HCT116 (cell line): Measurements from ENCODE around the gene DLG2. TPM values are rescaled to one million over a fixed set of nuclear protein-coding genes. Genes with fewer than 3 reads are reported as not detected.

Source experiments
- ATAC-seq: fragments of 200-7000 bp; cut with Tn5 transposase; 2 replicates; pipeline ENCODE4 v1.9.1; 2020; ENCODE audit warnings: mild to moderate bottlenecking, moderate library complexity
- BruUV-seq: library from RNA; stranded (reverse); fragments of 400-500 nt; replicated peaks from 2 replicates; lab custom pipeline; 2021; lab: Mats Ljungman, UMichigan
- CTCF ChIA-PET: fragments of 300-600 bp; sonication (Branson Sonifier 250); formaldehyde crosslinking; loops from one replicate; lab custom pipeline; 2021; ENCODE audit warnings: antibody characterized with exemption; lab: Charles Lee
- POLR2A ChIA-PET: fragments of 300-600, 350-600 bp; sonication (Branson Sonifier 250); formaldehyde crosslinking; loops from one replicate; lab custom pipeline; 2021; ENCODE audit warnings: antibody characterized with exemption; lab: Charles Lee
- RAD21 ChIA-PET, 2 experiments: fragments of 300-600 bp; sonication (Branson Sonifier 250); formaldehyde crosslinking; loops; one replicate each; lab custom pipeline; 2023; ENCODE audit warnings: low total read pairs in 2 of 2; ENCODE audit not compliant: uncharacterized antibody in 2 of 2, unreplicated experiment in 2 of 2, low non-redundant PET in 1 of 2; lab: Charles Lee
- DNase-seq: peaks from one replicate; pipeline ENCODE4 v3.0.0-alpha.2; 2010; ENCODE audit warnings: low read depth, low spot score
- H2AFZ ChIP-seq: fragments of 200-600 bp; shearing (Covaris generic), sonication (generic); 2 replicates; pipeline ENCODE4 v1.6.1; 2017; ENCODE audit warnings: low read depth, mixed run types, mixed read lengths, antibody characterized with exemption, low read length; ENCODE audit not compliant: poor library complexity, severe bottlenecking
- H3K27ac ChIP-seq: 2 replicates; pipeline ENCODE4 v1.5.1; 2012; ENCODE audit warnings: low read depth, low read length
- H3K27me3 ChIP-seq: fragments of 200-600 bp; sonication (generic); 2 replicates; pipeline ENCODE4 v1.6.1; 2016; ENCODE audit warnings: mixed run types, low read length, mixed read lengths; ENCODE audit not compliant: insufficient read depth
- H3K36me3 ChIP-seq, 2 experiments: fragments of 200-500 bp in 1 of 2; fragments of 200-600 bp in 1 of 2; sonication (Bioruptor generic) in 1 of 2; sonication (generic) in 1 of 2; 2 replicates each; pipeline versions ENCODE4 v1.5.1 to v1.6.1; 2014 to 2016; ENCODE audit warnings: low read length in 2 of 2, inconsistent platforms in 1 of 2, mixed read lengths in 1 of 2, mixed run types in 1 of 2; ENCODE audit not compliant: insufficient read depth in 2 of 2, control insufficient read depth in 1 of 2
- H3K4me1 ChIP-seq, 2 experiments: fragments of 200-600 bp in 1 of 2; sonication (generic) in 1 of 2; 2 replicates each; pipeline versions ENCODE4 v1.5.1 to v1.6.1; 2012 to 2017; ENCODE audit warnings: low read length in 2 of 2, inconsistent platforms in 1 of 2, mild to moderate bottlenecking in 1 of 2, mixed read lengths in 1 of 2, mixed run types in 1 of 2, moderate library complexity in 1 of 2; ENCODE audit not compliant: insufficient read depth in 2 of 2, control insufficient read depth in 1 of 2
- H3K4me2 ChIP-seq: fragments of 200-600 bp; sonication (generic); 2 replicates; pipeline ENCODE4 v1.6.1; 2017; ENCODE audit warnings: mixed run types, low read length, mixed read lengths
- H3K4me3 ChIP-seq, 2 experiments: fragments of 200-600 bp in 1 of 2; sonication (generic) in 1 of 2; replicated peaks in 1 of 2; 2 replicates each; pipeline ENCODE4 v1.5.1; 2011 to 2016; ENCODE audit warnings: low read length in 2 of 2, control low read depth in 1 of 2, low read depth in 1 of 2, mild to moderate bottlenecking in 1 of 2, mixed read lengths in 1 of 2, mixed run types in 1 of 2
- H3K79me2 ChIP-seq: fragments of 200-600 bp; sonication (generic); 2 replicates; pipeline ENCODE4 v1.6.1; 2017; ENCODE audit warnings: mild to moderate bottlenecking, mixed run types, low read length, moderate library complexity, mixed read lengths; ENCODE audit not compliant: insufficient read depth
- H3K9ac ChIP-seq: fragments of 200-600 bp; sonication (generic); 2 replicates; pipeline ENCODE4 v1.6.1; 2016; ENCODE audit warnings: low read length, mixed read lengths
- H3K9me2 ChIP-seq: fragments of 200-600 bp; sonication (generic), shearing (Covaris generic); 2 replicates; pipeline ENCODE4 v1.6.1; 2017; ENCODE audit warnings: mixed run types, mild to moderate bottlenecking, moderate library complexity; ENCODE audit not compliant: insufficient read depth
- H3K9me3 ChIP-seq, 2 experiments: fragments of 200-500 bp in 1 of 2; fragments of 200-600 bp in 1 of 2; sonication (Bioruptor generic) in 1 of 2; sonication (generic) in 1 of 2; 2 replicates each; pipeline ENCODE4 v1.6.1; 2014 to 2017; ENCODE audit warnings: low read length in 2 of 2, mixed read lengths in 2 of 2, inconsistent platforms in 1 of 2, low read depth in 1 of 2, mild to moderate bottlenecking in 1 of 2, mixed run types in 1 of 2, moderate library complexity in 1 of 2; ENCODE audit not compliant: control insufficient read depth in 1 of 2, insufficient read depth in 1 of 2
- H4K20me1 ChIP-seq: fragments of 200-600 bp; sonication (generic), shearing (Covaris generic); 2 replicates; pipeline ENCODE4 v1.6.1; 2017; ENCODE audit warnings: mixed run types, mild to moderate bottlenecking, moderate library complexity; ENCODE audit not compliant: insufficient read depth
- ATF3 ChIP-seq: IDR thresholded peaks from 2 replicates; pipeline ENCODE4 v1.6.1; 2012
- CBX3 ChIP-seq: IDR thresholded peaks from 2 replicates; pipeline ENCODE4 v1.6.1; 2012; ENCODE audit warnings: low read depth
- EGR1 ChIP-seq: IDR thresholded peaks from 2 replicates; pipeline ENCODE4 v1.6.1; 2012; ENCODE audit warnings: low read depth
- ELF1 ChIP-seq: IDR thresholded peaks from 2 replicates; pipeline ENCODE4 v1.6.1; 2012; ENCODE audit warnings: low read depth, borderline replicate concordance
- FOSL1 ChIP-seq: IDR thresholded peaks from 2 replicates; pipeline ENCODE4 v1.6.1; 2012; ENCODE audit warnings: low read depth
- JUND ChIP-seq: IDR thresholded peaks from 2 replicates; pipeline ENCODE4 v1.6.1; 2012
- MAX ChIP-seq: IDR thresholded peaks from 2 replicates; pipeline ENCODE4 v1.6.1; 2012
- POLR2A ChIP-seq: IDR thresholded peaks from 2 replicates; pipeline ENCODE4 v1.7.0; 2011; ENCODE audit warnings: borderline replicate concordance; ENCODE audit not compliant: insufficient read depth, insufficient read length; ENCODE audit errors: extremely low read depth
- POLR2AphosphoS5 ChIP-seq: IDR thresholded peaks from 2 replicates; pipeline ENCODE4 v1.6.1; 2011; ENCODE audit warnings: mild to moderate bottlenecking, low read depth, low read length, moderate library complexity
- RAD21 ChIP-seq: IDR thresholded peaks from 2 replicates; pipeline ENCODE4 v1.6.1; 2012; ENCODE audit warnings: low read depth, mild to moderate bottlenecking
- SP1 ChIP-seq: IDR thresholded peaks from 2 replicates; pipeline ENCODE4 v1.6.1; 2012; ENCODE audit warnings: low read depth
- SRF ChIP-seq: IDR thresholded peaks from 2 replicates; pipeline ENCODE4 v1.6.1; 2012; ENCODE audit warnings: low read depth
- TCF7L2 ChIP-seq: IDR thresholded peaks from 2 replicates; pipeline ENCODE4 v1.7.0; 2011; ENCODE audit warnings: borderline replicate concordance, inconsistent platforms; ENCODE audit not compliant: insufficient read depth, insufficient read length; ENCODE audit errors: extremely low read depth
- YY1 ChIP-seq: IDR thresholded peaks from 2 replicates; pipeline ENCODE4 v1.6.1; 2011; ENCODE audit warnings: low read length, low read depth, moderate library complexity, mild to moderate bottlenecking; ENCODE audit not compliant: insufficient replicate concordance; ENCODE audit errors: extremely low read depth
- ZFX ChIP-seq: fragments of 450-650 bp; IDR thresholded peaks from 2 replicates; pipeline ENCODE4 v1.6.1; 2017
- intact Hi-C: fragments of 100-400 bp; cut with micrococcal nuclease; formaldehyde crosslinking; loops from 2 replicates; pipeline ENCODE4 v1.10.0; 2022
- total RNA-seq: library from RNA; stranded (reverse); gene quantifications from one replicate; pipeline ENCODE4 v1.2.1, GENCODE V29; 2021; ENCODE audit not compliant: unreplicated experiment
- TF ChIP-seq, protein P1 (sequence below): IDR thresholded peaks from 2 replicates; pipeline ENCODE4 v1.6.1; 2011; ENCODE audit warnings: mild to moderate bottlenecking, low read length, moderate library complexity; ENCODE audit not compliant: insufficient replicate concordance; ENCODE audit errors: extremely low read depth
- TF ChIP-seq, protein P2 (sequence below), 3 experiments: fragments of 200-600 bp in 1 of 3; sonication (generic) in 1 of 3; IDR thresholded peaks in 2 of 3; conservative IDR thresholded peaks in 1 of 3; 2 replicates each; pipeline ENCODE4 v1.5.1; 2012 to 2017; ENCODE audit warnings: low read depth in 2 of 3, low read length in 2 of 3, antibody characterized with exemption in 1 of 3, borderline replicate concordance in 1 of 3, control low read depth in 1 of 3, mild to moderate bottlenecking in 1 of 3, mixed read lengths in 1 of 3, mixed run types in 1 of 3, moderate library complexity in 1 of 3; ENCODE audit not compliant: insufficient read depth in 1 of 3

The DLG2 gene
- total RNA-seq, 1 experiment from 2014 or later, result 2.4 TPM

DNA sequence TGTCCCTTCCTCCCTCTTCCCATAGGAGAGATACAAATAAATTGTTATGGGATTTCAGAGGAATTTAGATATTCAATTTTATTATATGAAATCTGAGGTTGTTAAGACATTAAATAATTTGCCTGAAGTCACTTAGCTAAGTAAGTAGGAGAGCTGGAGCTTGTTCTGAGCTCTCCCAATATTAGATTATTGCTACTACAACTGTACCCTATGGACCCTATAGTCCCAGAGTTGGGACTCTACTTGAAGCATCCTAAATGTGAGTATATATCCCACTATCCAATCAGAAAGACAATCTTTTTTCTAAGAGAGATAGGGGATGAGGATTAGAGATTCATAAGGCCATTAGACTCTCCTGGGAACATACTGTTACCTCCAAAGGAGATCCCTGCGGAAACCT lies 1130.0 kb downstream of the DLG2 start:
- H3K9me3 ChIP-seq, result no peaks in the 10 kb centered on the region
- no peak overlapping the region for H3K27ac ChIP-seq
- H3K79me2 ChIP-seq, result no peaks in the 10 kb centered on the region
- DNase-seq, result no peak
- BruUV-seq, result no TSS peak
- H4K20me1 ChIP-seq, result no peaks in the 10 kb centered on the region
- CTCF ChIA-PET, result no interaction called here
- no peak overlapping the region for H3K4me2 ChIP-seq
- intact Hi-C loops, result no loop called here
- H3K4me1 ChIP-seq, result no peaks in the 10 kb centered on the region
- no peak overlapping the region for H3K4me3 ChIP-seq
- TF ChIP-seq, protein P1, sequence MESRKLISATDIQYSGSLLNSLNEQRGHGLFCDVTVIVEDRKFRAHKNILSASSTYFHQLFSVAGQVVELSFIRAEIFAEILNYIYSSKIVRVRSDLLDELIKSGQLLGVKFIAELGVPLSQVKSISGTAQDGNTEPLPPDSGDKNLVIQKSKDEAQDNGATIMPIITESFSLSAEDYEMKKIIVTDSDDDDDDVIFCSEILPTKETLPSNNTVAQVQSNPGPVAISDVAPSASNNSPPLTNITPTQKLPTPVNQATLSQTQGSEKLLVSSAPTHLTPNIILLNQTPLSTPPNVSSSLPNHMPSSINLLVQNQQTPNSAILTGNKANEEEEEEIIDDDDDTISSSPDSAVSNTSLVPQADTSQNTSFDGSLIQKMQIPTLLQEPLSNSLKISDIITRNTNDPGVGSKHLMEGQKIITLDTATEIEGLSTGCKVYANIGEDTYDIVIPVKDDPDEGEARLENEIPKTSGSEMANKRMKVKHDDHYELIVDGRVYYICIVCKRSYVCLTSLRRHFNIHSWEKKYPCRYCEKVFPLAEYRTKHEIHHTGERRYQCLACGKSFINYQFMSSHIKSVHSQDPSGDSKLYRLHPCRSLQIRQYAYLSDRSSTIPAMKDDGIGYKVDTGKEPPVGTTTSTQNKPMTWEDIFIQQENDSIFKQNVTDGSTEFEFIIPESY, result no peak
- TF ChIP-seq MAX (no peak), ELF1 (no peak), EGR1 (no peak), ZFX (no peak), SP1 (no peak), YY1 (no peak), ATF3 (no peak)
- TF ChIP-seq, all 23 proteins: peak for 0
- RAD21 ChIA-PET, result no interaction called here
- no peak overlapping the region for H2AFZ ChIP-seq
- no peak for ATAC-seq
- no peaks in the 10 kb centered on the region for H3K27me3 ChIP-seq
- no peaks in the 10 kb centered on the region for H3K9me2 ChIP-seq
- no peak overlapping the region for H3K9ac ChIP-seq
- POLR2A ChIA-PET, result no interaction called here
- H3K36me3 ChIP-seq, result no peaks in the 10 kb centered on the region

- H3K9ac ChIP-seq, result no peak overlapping the region
- no peak overlapping the region for H3K4me2 ChIP-seq
- no peak overlapping the region for H3K27ac ChIP-seq
- ChIA-PET RAD21 (no interaction called here), CTCF (no interaction called here), POLR2A (no interaction called here)
- H3K9me3 ChIP-seq, result no peaks in the 10 kb centered on the region
- no peaks in the 10 kb centered on the region for H3K4me1 ChIP-seq
- H3K27me3 ChIP-seq, result no peaks in the 10 kb centered on the region
- no peaks in the 10 kb centered on the region for H3K79me2 ChIP-seq
- intact Hi-C loops, result no loop called here
- ATAC-seq (no peak), DNase-seq (no peak)
- no peak overlapping the region for H2AFZ ChIP-seq
- no TSS peak for BruUV-seq
- H4K20me1 ChIP-seq, result no peaks in the 10 kb centered on the region
- H3K9me2 ChIP-seq, result no peaks in the 10 kb centered on the region
- H3K4me3 ChIP-seq, result no peak overlapping the region
- no peaks in the 10 kb centered on the region for H3K36me3 ChIP-seq
- TF ChIP-seq JUND (no peak), SP1 (no peak), ELF1 (no peak), ATF3 (no peak), RAD21 (no peak), TCF7L2 (no peak), CBX3 (no peak), SRF (no peak), POLR2AphosphoS5 (no peak), POLR2A (no peak), FOSL1 (no peak), MAX (no peak)
- TF ChIP-seq, protein P2, sequence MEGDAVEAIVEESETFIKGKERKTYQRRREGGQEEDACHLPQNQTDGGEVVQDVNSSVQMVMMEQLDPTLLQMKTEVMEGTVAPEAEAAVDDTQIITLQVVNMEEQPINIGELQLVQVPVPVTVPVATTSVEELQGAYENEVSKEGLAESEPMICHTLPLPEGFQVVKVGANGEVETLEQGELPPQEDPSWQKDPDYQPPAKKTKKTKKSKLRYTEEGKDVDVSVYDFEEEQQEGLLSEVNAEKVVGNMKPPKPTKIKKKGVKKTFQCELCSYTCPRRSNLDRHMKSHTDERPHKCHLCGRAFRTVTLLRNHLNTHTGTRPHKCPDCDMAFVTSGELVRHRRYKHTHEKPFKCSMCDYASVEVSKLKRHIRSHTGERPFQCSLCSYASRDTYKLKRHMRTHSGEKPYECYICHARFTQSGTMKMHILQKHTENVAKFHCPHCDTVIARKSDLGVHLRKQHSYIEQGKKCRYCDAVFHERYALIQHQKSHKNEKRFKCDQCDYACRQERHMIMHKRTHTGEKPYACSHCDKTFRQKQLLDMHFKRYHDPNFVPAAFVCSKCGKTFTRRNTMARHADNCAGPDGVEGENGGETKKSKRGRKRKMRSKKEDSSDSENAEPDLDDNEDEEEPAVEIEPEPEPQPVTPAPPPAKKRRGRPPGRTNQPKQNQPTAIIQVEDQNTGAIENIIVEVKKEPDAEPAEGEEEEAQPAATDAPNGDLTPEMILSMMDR (IDR thresholded peaks at IDR 0.05 in 2 of 3, conservative IDR thresholded peaks at IDR 0.05 in 1 of 3; ENCODE audit: borderline replicate concordance in 1 of 3, insufficient read depth in 1 of 3, low read depth in 2 of 3, low read length in 2 of 3), result no peak
These were observed 1131.0 kb downstream of the DLG2 start for GRCh38 chr11:84496122-84496521.
